CD14-positive monocyte (primary cell): ENCODE data around the gene TMED9. TPM values are rescaled to one million over a fixed set of nuclear protein-coding genes. Genes with fewer than 3 reads are reported as not detected.

Experiments used
- DNase-seq, 3 donors: peaks; one replicate each; pipeline ENCODE4 v3.0.0-alpha.2; 2011 to 2022
- H2AFZ ChIP-seq: 2 replicates; pipeline ENCODE4 v1.6.0; 2012; ENCODE audit warnings: mild to moderate bottlenecking, low read depth, low read length, inconsistent platforms; ENCODE audit not compliant: insufficient read depth, poor library complexity, severe bottlenecking
- H3K27ac ChIP-seq, 2 donors: 1 replicate in 1 of 2; 2 replicates in 1 of 2; pipeline ENCODE4 v1.5.1; 2012 to 2013; ENCODE audit warnings: low read length in 2 of 2, control low read depth in 1 of 2, inconsistent platforms in 1 of 2, low read depth in 1 of 2, mild to moderate bottlenecking in 1 of 2
- H3K27me3 ChIP-seq, 2 donors: one replicate each; pipeline versions ENCODE4 v1.6.0 to v1.6.1; 2011 to 2013; ENCODE audit warnings: low read length in 2 of 2; ENCODE audit not compliant: control insufficient read depth in 2 of 2, insufficient read depth in 2 of 2
- H3K36me3 ChIP-seq, 2 donors: replicated peaks in 1 of 2; 1 replicate in 1 of 2; 2 replicates in 1 of 2; pipeline versions ENCODE4 v1.5.1 to v1.6.1; 2012 to 2013; ENCODE audit warnings: low read length in 2 of 2, control low read depth in 1 of 2, inconsistent platforms in 1 of 2, mild to moderate bottlenecking in 1 of 2; ENCODE audit not compliant: insufficient read depth in 2 of 2, control insufficient read depth in 1 of 2
- H3K4me1 ChIP-seq, 2 donors: 1 replicate in 1 of 2; 2 replicates in 1 of 2; pipeline versions ENCODE4 v1.5.1 to v1.6.1; 2012 to 2013; ENCODE audit warnings: low read length in 2 of 2, control low read depth in 1 of 2, inconsistent platforms in 1 of 2, mild to moderate bottlenecking in 1 of 2, moderate library complexity in 1 of 2; ENCODE audit not compliant: insufficient read depth in 2 of 2, control insufficient read depth in 1 of 2
- H3K4me2 ChIP-seq: replicated peaks from 2 replicates; pipeline ENCODE3; 2012; ENCODE audit warnings: low read length, moderate library complexity, mild to moderate bottlenecking; ENCODE audit not compliant: poor library complexity, severe bottlenecking; ENCODE audit errors: extremely low read depth
- H3K4me3 ChIP-seq, 3 experiments: fragments of 200-600 bp in 1 of 3; sonication (generic) in 1 of 3; replicated peaks in 1 of 3; 1 replicate in 2 of 3; 2 replicates in 1 of 3; pipeline ENCODE4 v1.5.1; 2011 to 2013; ENCODE audit warnings: low read length in 3 of 3, mild to moderate bottlenecking in 3 of 3, control low read depth in 2 of 3, low read depth in 2 of 3, inconsistent platforms in 1 of 3, moderate library complexity in 1 of 3
- H3K79me2 ChIP-seq: 2 replicates; pipeline ENCODE4 v1.6.0; 2012; ENCODE audit warnings: mild to moderate bottlenecking, control low read depth, inconsistent platforms, low read length, moderate library complexity; ENCODE audit not compliant: insufficient read depth
- H3K9ac ChIP-seq: 2 replicates; pipeline ENCODE4 v1.6.0; 2017; ENCODE audit warnings: low read length, mild to moderate bottlenecking; ENCODE audit not compliant: insufficient read depth, poor library complexity, severe bottlenecking
- H3K9me3 ChIP-seq, 2 donors: replicated peaks in 1 of 2; 1 replicate in 1 of 2; 2 replicates in 1 of 2; pipeline versions ENCODE4 v1.5.1 to v1.6.1; 2012 to 2013; ENCODE audit warnings: low read length in 2 of 2, control low read depth in 1 of 2; ENCODE audit not compliant: control insufficient read depth in 1 of 2, insufficient read depth in 1 of 2
- H4K20me1 ChIP-seq: 2 replicates; pipeline ENCODE4 v1.6.0; 2012; ENCODE audit warnings: mild to moderate bottlenecking, low read length, control low read depth, moderate library complexity; ENCODE audit not compliant: insufficient read depth
- H3K27ac Mint-ChIP-seq, 7 donors: one replicate each; pipeline ENCODE4 v1.8.0; 2020; ENCODE audit warnings: mild to moderate bottlenecking in 7 of 7, mixed read lengths in 7 of 7, moderate library complexity in 6 of 7, inconsistent platforms in 2 of 7
- H3K27me3 Mint-ChIP-seq, 3 donors: one replicate each; pipeline ENCODE4 v1.8.0; 2021 to 2022; ENCODE audit warnings: low read depth in 3 of 3, mild to moderate bottlenecking in 3 of 3, mixed read lengths in 3 of 3, moderate library complexity in 3 of 3, inconsistent platforms in 1 of 3
- H3K36me3 Mint-ChIP-seq, 2 donors: one replicate each; pipeline ENCODE4 v1.8.0; 2020; ENCODE audit warnings: mixed read lengths in 2 of 2, inconsistent platforms in 1 of 2, mild to moderate bottlenecking in 1 of 2
- H3K4me1 Mint-ChIP-seq: one replicate; pipeline ENCODE4 v1.8.0; 2020; ENCODE audit warnings: mild to moderate bottlenecking, mixed read lengths
- H3K4me3 Mint-ChIP-seq, 2 donors: one replicate each; pipeline ENCODE4 v1.8.0; 2020; ENCODE audit warnings: mild to moderate bottlenecking in 2 of 2, mixed read lengths in 2 of 2, moderate library complexity in 1 of 2
- H3K9me3 Mint-ChIP-seq, 7 donors: one replicate each; pipeline ENCODE4 v1.8.0; 2020 to 2022; ENCODE audit warnings: mixed read lengths in 7 of 7, mild to moderate bottlenecking in 6 of 7, moderate library complexity in 6 of 7, inconsistent platforms in 2 of 7
- CTCF ChIP-seq: fragments of 200-600 bp; IDR thresholded peaks from one replicate; pipeline ENCODE4 v1.8.0; 2022; ENCODE audit warnings: antibody characterized with exemption, mild to moderate bottlenecking
- WGBS: methylation state at CpG from one replicate; pipeline ENCODE4 v1.1.5; 2013; ENCODE audit warnings: missing lambda C conversion rate; ENCODE audit not compliant: insufficient coverage; 5-methylcytosine and 5-hydroxymethylcytosine counted together
- intact Hi-C, 2 donors: fragments of 100-400 bp; cut with micrococcal nuclease; formaldehyde crosslinking; loops; one replicate each; pipeline versions ENCODE4 v1.15.0 to v1.15.1; 2023
- polyA minus RNA-seq: library from RNA; depleted of rRNA, polyadenylated mRNA; stranded (reverse); fragments of >200 nt; gene quantifications from 2 replicates; pipeline ENCODE4 v1.2.3, GENCODE V29; 2012
- polyA plus RNA-seq, 3 donors: library from polyadenylated mRNA; depleted of rRNA in 1 of 3; unstranded in 2 of 3; stranded (reverse) in 1 of 3; fragments of 300-500 nt in 2 of 3; fragments of >200 nt in 1 of 3; fragmentation: Illumina TruSeq in 2 of 3; gene quantifications; 1 replicate in 2 of 3; 2 replicates in 1 of 3; pipeline ENCODE4 v1.2.3, GENCODE V29; 2012 to 2021
- total RNA-seq, 12 experiments: library from RNA in 1 of 12; stranded (reverse) in 1 of 12; fragments of 120-200 nt in 1 of 12; gene quantifications; one replicate each; pipeline ENCODE4 v1.2.4 and lab custom pipeline; 2013 to 2026; ENCODE audit warnings: mixed read lengths in 6 of 12, inconsistent platforms in 1 of 12

TMED9 gene
- total RNA-seq (2013): 47.7 TPM
- polyA plus RNA-seq: 100 to 1,000 TPM in 2 of 3 donors, 10 to 100 TPM in 1; 98.2 to 150 (median 136) TPM
- polyA minus RNA-seq: 48.2 and 71.1 TPM in 2 replicates
- total RNA-seq (lab: John Stamatoyannopoulos, UW): 14.5 to 39.8 (median 30.9) reads per million in 11 experiments

GRCh38 chr5:177592010-177592834 lies at the start of gene TMED9:
Gene TMED9, plus strand, starts transcription at chr5:177592203. Its CDS starts 12 bp downstream, at chr5:177592215.
- Mint-ChIP-seq H3K27ac (peak within 1 kb of the TSS; percentile 92 to 99 (median 97)), H3K4me1 (peaks cover 25% of the 10 kb centered on the region), H3K9me3 (no peaks in the 10 kb centered on the region), H3K27me3 (peaks cover 10 to 25% (median 13%) of the 10 kb centered on the region in 3 donors), H3K36me3 (peaks cover 33 to 38% of the 10 kb centered on the region in 2 donors), H3K4me3 (peak within 1 kb of the TSS; percentile 100)
- under 1% methylated on average over 59 of the region's 71 CpGs for WGBS
- peaks cover 3 to 9% of the 10 kb centered on the region in 2 donors for H3K27me3 ChIP-seq
- peak within 1 kb of the TSS; percentile 85 for H3K9ac ChIP-seq
- H3K4me1 ChIP-seq: peaks cover 16 to 25% of the 10 kb centered on the region in 2 donors
- peak within 1 kb of the TSS; percentile 48 to 85 for H3K27ac ChIP-seq
- DNase-seq: peak; percentile 52 to 72 (median 72)
- intact Hi-C loops: loop anchor here (10.0 kb wide), 2 partner anchors 277 to 287 kb away; partner anchors contain the start of genes MXD3 (in 1 of the 2), PRELID1 (in 1 of the 2) and RAB24 (in 1 of the 2)
- H3K79me2 ChIP-seq: peaks cover 24% of the 10 kb centered on the region
- peak within 1 kb of the TSS; percentile 89 for H2AFZ ChIP-seq
- H3K4me3 ChIP-seq: peak within 1 kb of the TSS; percentile 80 to 90 (median 87)
- H3K4me2 ChIP-seq: peak within 1 kb of the TSS; percentile 92
- no peaks in the 10 kb centered on the region for H3K9me3 ChIP-seq
- no peak for TF ChIP-seq CTCF
- peaks cover 36% of the 10 kb centered on the region for H4K20me1 ChIP-seq
- H3K36me3 ChIP-seq: peaks cover 33 to 39% of the 10 kb centered on the region in 2 donors

- Mint-ChIP-seq H3K9me3 (no peaks in the 10 kb centered on the region), H3K4me3 (no peak overlapping the region), H3K27ac (peak overlapping the region in 3 of 7 donors; percentile 17 to 47 (median 41)), H3K4me1 (peaks cover 27% of the 10 kb centered on the region), H3K27me3 (no peaks in the 10 kb centered on the region), H3K36me3 (peaks cover 35 to 51% of the 10 kb centered on the region in 2 donors)
- peaks cover 65% of the 10 kb centered on the region for H3K79me2 ChIP-seq
- H3K4me1 ChIP-seq: peaks cover 30 to 34% of the 10 kb centered on the region in 2 donors
- no peak for TF ChIP-seq CTCF
- no peaks in the 10 kb centered on the region for H3K27me3 ChIP-seq
- peak overlapping the region in 1 of 2 donors; percentile 97 for H3K27ac ChIP-seq
- 100% methylated on average over 1 of the region's 4 CpGs for WGBS
- no peak overlapping the region for H3K9ac ChIP-seq
- intact Hi-C loops: loop anchor here in 1 of 2 donors (10.0 kb wide), 1 partner anchor 48 kb away; the partner anchor contains the start of gene PDLIM7
- H3K4me3 ChIP-seq: no peak overlapping the region
- no peaks in the 10 kb centered on the region for H3K9me3 ChIP-seq
- H3K36me3 ChIP-seq: peaks cover 17 to 55% of the 10 kb centered on the region in 2 donors
- no peak for DNase-seq
- H2AFZ ChIP-seq: no peak overlapping the region
- H4K20me1 ChIP-seq: peaks cover 85% of the 10 kb centered on the region
- no peak overlapping the region for H3K4me2 ChIP-seq
These were observed 49.1 kb upstream of the TMED9 start for GRCh38 chr5:177542816-177543465.
